GM21619 (cell line): ENCODE data around the gene GPRC5A.
A peak's percentile ranks its signal among the peaks of the same experiment; 100 is the strongest.

ENCODE experiments used
- ATAC-seq: cut with Tn5 transposase; IDR thresholded peaks from one replicate; pipeline ENCODE4 v1.9.1; 2021; ENCODE audit not compliant: unreplicated experiment

GPRC5A gene

GRCh38 chr12:12883369-12884001, 7.9 kb upstream of the GPRC5A start:
- ATAC-seq: no peak

GRCh38 chr12:12885096-12885792, 6.1 kb upstream of the GPRC5A start:
- no peak for ATAC-seq

GRCh38 chr12:12887471-12887870, 3.9 kb upstream of the GPRC5A start:
- ATAC-seq: no peak

- no peak for ATAC-seq
Measured at GRCh38 chr12:12889701-12890100, 1.7 kb upstream of the GPRC5A start.

- peak; percentile 55 for ATAC-seq
Measured at GRCh38 chr12:12890543-12891079, 751 bp upstream of the GPRC5A start.

- ATAC-seq: no peak
Measured at GRCh38 chr12:12891881-12892355, 556 bp downstream of the GPRC5A start.

- ATAC-seq: no peak
Measured at GRCh38 chr12:12892681-12893141, 1.3 kb downstream of the GPRC5A start.

GRCh38 chr12:12893438-12893837, 2.1 kb downstream of the GPRC5A start:
- ATAC-seq: no peak

- no peak for ATAC-seq
Measured at GRCh38 chr12:12896260-12896659, 4.9 kb downstream of the GPRC5A start.

- no peak for ATAC-seq
Measured at GRCh38 chr12:12897302-12897701, 5.9 kb downstream of the GPRC5A start.

GRCh38 chr12:12898136-12898717, 6.9 kb downstream of the GPRC5A start:
- no peak for ATAC-seq

GRCh38 chr12:12898911-12899511, 7.6 kb downstream of the GPRC5A start:
- peak; percentile 9 for ATAC-seq

GRCh38 chr12:12899530-12900380, 8.4 kb downstream of the GPRC5A start:
- peak; percentile 88 for ATAC-seq

- ATAC-seq: no peak
Measured at GRCh38 chr12:12900786-12901157, 9.4 kb downstream of the GPRC5A start.

GRCh38 chr12:12901158-12901791, 9.9 kb downstream of the GPRC5A start:
- ATAC-seq: no peak

- ATAC-seq: no peak
Measured at GRCh38 chr12:12902036-12902435, 10.7 kb downstream of the GPRC5A start.

- ATAC-seq: no peak
Measured at GRCh38 chr12:12903642-12904609, 12.6 kb downstream of the GPRC5A start.

- ATAC-seq: no peak
Measured at GRCh38 chr12:12907552-12907951, 16.2 kb downstream of the GPRC5A start.

- ATAC-seq: no peak
Measured at GRCh38 chr12:12908252-12908651, 16.9 kb downstream of the GPRC5A start.
